T1000 (cell line): ENCODE data around the gene PHKG1.
A peak's percentile ranks its signal among the peaks of the same experiment; 100 is the strongest.
"Not testable (repeated sequence)": the region's sequence is repeated elsewhere in the genome, so short reads cannot be mapped to it uniquely, and the experiment has no call there.

Experiments used
- DNase-seq: peaks from one replicate; lab custom pipeline; 2025; ENCODE audit warnings: mixed read lengths; lab: John Stamatoyannopoulos, UW

The PHKG1 gene

DNA sequence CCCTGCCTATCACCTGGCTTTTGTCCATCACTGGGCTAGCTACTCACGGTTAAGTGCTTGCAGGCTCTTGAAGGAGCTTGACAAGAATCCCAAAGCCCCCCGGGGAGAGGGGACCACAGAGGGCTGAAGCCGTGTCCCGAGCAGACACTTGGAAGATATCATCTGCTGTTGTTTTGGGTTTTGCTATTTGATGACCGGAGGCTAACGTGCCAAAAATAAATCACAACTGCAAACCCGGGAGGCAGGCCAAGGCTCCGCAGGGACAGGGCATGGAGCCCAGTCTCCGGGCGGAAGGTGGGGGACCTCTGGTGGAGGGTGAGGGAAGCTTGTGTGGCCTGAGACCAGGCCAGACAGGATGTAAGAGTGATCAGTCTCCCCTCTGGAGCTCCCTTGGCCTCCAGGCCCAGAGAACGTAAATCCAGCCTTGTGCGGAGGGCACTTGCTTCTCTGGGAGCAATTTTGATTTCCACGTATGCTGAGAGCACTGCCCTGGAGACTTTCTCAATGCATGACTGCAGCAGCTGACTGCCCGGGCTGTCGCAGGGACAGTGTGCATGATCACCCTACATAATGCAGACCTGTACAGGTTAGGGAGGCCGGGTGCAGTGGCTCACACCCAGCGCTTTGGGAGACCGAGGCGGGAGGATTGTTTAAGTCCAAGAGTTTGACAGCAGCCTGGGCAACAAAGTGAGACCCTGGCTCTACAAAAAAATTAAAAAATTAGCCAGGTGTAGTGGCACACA lies at the start of gene PHKG1:
PHKG1 (minus strand) TSS at position 164 of the 743 bp plus-strand sequence. CDS start 4,011 bp downstream, outside the sequence.
- no peak for DNase-seq

DNA sequence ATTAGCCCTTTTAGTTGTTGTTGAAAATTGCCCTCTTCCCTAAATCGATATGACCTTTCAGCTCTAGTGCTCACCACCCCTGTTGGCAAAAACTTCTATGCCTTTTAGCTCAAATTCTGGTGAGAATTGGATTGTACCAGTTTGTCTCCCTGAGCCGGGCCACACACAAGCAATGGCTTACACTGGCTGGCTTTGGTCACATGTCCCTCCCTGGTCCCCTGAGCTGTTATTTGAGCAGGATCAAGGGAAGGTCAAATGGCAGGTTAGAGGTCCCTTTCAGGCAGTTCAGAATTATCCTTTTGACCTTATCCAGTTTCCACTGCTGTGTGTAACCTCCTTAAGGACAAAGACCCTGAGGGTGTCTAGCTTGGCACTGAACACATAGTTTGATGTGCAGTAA lies 38.3 kb upstream of the PHKG1 start:
- not testable (repeated sequence) for DNase-seq

DNA sequence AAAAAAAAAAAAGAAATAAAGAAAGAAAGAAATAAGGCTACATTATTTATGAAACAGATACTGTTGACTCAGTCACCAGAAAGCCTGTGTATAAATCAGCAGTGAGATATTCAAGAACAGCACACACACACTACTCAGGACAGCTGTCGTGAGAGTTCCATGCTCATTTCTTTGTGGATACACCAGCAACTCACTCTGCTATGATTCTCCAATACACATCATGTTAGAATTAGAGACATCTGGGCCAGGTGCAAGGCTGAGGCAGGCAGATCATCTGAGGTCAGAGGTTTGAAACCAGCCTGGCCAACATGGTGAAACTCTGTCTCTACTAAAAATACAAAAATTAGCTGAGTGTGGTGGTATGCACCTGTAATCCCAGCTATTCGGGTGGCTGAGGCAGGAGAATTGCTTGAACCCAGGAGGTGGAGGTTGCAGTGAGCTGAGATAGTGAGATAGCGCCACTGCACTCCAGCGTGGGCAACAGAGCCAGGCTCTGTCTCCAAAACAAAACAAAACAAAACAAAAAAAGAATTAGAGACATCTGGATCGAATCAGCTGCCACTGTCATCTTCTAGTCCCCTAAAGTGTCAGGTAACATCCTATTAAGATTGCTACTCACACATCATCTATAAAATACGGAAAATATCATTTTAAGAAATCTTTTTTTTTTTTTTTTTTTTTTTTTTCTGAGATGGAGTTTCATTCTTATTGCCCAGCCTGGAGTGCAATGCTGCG lies 34.7 kb upstream of the PHKG1 start:
- no peak for DNase-seq

DNA sequence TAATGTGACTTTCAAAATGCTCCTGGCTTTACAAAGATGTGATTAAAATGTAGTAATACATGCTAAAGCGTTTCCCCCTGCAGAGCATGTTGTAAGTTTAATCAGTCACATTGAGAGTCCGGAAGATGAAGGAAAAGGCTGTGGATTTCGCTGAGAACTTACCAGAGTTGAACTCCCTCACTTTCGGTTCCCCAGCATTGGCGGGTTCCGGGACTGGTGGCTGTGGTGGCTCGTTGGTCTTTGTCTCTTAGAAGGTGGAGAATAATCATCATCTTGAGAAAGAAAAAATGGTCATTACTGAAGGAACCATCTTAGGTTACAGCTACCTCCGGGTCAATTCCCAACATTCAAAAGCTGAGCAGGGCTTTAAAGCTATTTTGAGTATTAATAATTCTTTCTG lies 33.1 kb upstream of the PHKG1 start:
- no peak for DNase-seq

DNA sequence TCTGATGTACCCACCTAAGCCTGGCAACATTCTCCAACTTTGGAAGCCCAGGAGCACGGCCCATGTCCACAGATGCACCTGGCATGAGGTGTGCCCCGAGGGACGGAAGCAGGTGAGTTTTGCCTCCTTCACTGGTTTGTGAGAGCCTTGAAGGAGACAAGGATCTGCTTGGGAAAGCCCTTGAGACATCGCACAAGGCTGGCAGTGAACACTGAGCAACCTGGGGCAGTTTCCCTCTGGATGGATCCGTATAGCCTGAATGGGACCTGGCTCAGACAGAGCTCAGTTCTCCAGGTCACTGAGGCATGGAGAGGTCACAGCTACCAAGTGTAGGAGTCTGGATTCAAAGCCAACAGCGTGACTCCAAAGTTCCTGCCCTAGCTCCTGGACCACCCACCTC lies 32.2 kb upstream of the PHKG1 start:
- no peak for DNase-seq

DNA sequence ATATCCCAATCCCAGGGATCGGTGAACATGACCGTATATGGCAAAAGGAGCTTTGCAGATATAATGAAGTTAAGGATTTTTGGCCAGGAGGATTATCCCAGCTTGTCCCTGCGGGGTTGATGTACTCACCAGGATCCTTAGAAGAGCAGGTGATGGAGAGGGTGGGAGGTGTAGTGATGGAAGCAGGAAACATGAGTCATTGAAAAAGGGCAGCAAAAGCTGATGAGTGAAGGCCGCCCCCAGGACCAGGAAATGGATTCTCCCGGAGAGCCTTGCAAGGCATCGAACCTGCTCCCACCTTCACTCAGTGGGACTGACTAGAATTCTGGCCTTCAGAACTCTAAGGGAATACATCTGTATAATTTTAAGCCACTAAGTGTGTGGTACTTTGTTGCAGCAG lies 28.7 kb upstream of the PHKG1 start:
- no peak for DNase-seq

DNA sequence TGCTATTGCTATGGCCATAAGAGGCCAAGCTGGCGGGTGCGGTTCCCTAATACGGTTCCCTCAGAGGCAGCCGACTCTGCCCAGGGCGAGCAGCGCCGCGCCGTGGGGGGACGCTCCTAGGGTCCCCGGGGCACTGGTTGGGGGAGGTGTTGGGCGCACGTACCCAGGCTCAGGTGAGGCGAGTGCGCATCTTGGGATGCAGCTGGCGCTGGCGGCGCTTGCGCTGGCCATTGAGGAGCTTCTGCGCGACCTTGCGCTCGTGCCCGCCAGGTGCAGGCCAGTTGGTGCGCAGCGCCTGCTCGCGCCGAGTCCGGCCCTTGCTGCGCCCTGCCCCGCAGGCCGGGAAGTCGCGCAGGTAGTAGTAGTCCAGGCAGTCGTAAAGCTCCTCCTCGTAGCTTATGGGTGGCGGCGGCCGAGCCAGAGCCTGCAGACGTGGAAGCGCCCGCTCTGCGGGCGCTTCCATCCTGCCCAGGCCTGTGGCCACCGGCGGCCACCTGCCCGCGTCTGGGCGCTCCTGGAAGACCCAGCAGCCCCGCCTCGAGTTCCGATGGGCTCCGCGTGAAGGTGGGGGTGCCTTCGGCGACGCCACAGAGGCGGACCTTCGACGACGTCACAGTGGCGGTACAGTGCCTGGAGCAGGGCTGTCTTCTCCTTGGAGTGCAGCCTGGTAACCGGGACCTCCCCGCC lies 23.2 kb upstream of the PHKG1 start, which contains the start of gene NUPR2:
NUPR2 (minus strand) TSS at position 566 of the 687 bp plus-strand sequence; CDS start at position 463, 103 bp downstream.
- no peak for DNase-seq

DNA sequence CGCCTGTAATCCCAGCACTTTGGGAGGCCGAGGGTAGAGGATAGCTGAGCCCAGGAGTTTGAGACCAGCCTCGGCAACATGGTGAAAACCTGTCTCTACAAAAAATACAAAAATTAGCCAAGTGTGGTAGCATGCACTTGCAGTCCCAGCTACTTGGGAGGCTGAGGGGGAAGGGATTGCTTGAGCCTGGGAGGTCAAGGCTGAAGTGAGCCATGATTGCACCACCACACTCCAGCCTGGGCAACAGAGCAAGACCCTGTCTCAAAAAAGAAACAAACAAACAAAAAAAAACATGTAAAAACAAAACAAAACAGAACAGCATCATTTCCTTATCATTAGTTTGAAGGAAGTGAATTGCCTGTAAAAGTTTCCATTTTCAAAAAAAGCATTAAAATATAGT lies 19.5 kb upstream of the PHKG1 start:
- not testable (repeated sequence) for DNase-seq

DNA sequence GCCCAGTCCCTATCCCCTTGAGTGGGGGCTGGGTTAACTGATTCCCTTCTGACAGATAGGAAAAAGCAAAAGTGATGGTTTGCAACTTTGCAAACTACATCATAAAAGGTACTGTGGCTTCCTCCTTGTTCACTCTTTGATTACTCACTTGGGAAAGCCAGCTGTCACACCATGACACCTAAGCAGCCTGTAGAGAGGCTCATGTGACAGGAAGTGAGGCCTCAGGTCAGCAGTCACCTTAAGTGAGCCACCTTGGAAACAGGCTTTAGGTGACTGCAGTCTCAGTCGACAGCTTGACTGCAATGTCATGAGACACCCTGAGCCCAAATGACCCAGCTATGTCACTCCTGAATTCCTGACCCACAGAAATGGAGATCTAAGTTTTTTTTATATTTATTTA lies 17.9 kb upstream of the PHKG1 start:
- no peak for DNase-seq

DNA sequence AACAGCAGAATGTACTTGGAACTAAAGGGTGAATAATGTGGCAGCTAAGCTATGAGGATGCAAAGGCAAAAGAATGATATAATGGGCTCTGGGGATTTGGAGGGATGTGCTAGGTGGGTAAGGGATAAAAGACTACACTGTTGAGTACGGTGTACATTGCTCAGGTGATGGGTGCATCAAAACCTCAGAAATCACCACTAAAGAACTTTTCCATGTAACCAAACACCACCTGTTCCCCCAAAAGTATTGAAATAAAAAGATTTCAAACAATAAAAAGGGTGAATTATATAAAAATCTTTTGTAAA lies 15.2 kb upstream of the PHKG1 start:
- no peak for DNase-seq

DNA sequence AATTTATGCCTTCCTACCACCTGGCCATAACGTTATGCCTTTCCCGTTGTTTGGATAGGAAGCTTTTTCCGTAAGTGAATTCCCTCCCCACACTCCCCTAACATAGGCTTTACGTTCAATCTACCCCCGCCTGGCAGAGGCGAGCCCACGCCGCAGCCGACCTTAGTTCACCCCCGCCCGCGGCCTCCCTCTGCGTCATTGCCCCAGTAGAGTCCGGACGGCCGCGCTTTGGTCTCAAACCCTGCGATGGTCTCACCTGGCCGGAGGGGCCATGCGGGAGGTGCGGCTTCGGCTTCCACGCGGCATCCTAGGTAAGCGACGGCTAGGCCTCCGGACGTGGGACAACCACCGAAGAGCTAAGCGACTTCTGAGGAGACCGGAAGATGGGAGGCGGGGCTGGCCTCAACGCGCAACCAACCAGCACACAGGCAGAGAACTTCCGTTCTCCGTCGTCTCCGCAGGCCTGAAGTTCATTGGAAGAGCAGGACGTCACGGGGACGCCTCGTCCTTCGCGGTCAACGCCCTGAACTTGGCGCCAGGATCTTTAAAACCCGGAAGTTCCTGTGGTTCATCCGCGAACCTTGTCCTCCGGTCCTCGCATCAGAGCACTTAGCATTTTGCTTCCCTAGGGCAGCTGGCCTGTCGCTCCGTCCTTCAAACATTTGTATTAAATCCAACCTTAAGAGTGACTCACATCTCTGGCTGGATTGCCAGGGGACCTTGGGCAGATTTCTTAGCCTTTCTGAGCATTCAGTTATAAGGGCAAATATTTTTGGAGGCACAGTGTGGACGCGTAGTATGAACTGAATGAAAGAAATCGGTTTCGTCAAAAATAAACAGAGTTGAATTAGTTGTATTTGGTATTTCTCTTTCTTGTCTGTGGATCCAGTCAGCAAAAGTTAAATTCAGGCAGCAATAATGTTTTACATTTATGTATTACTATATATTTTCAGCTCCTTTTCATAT lies 13.6 kb upstream of the PHKG1 start, which contains the start of gene CHCHD2:
CHCHD2 (minus strand) TSS at position 369 of the 966 bp plus-strand sequence; CDS start at position 306, 63 bp downstream.
- DNase-seq = peak; percentile 94

DNA sequence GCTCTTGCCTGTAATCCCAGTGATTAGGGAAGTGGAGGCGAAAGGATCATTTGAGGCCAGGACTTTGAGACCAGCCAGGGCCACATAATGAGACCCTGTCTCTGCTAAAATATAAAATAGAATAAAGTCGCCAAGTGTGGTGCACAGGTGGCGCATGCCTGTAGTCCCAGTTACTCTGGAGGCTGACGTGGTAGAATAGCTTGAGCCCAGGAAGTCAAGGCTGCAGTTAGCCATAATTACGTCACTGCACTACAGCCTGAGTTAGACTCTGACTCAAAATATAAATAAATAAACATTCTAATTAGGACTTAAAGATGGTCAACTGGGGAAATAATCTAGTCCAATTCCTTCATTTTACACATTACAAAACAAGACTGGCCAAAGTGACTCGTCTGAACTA lies 12.8 kb upstream of the PHKG1 start:
- DNase-seq = peak; percentile 5

DNA sequence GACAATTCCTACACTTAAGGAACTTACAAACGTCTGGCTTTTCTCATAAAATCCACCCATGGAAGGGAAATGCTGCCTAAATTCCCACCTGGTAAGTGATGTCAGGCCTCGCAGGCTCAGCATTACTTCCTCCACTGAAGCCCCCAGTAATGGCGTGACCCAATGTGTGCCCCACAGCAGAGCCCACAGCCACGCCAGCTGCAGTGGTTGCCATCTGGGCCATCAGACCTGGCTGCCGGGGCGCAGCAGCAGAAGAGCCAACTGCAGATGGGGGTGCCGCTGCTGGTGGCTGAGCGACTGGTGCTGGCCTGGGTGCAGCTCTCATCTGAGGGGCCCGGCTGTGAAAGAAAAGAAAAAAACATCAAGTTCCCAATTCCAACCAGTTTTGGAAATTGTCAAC lies 11.4 kb upstream of the PHKG1 start:
- DNase-seq = not testable (repeated sequence)

DNA sequence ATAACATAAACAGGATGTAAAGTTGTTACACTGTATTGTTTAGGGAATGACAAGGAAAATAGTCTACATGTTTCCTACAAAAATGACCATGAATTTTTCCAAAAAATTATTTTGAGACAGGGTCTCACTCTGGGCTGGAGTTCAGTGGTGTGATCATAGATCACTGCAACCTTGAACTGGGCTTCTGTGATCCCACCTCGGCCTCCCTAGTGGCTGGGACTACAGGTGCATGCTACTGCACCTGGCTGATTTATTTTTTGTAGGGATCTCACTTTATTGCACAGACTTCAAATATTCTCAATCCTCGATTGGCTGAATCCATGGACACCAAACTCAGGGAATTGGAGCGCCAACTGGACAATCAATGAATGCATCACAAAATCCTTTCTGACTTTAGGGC lies 6.9 kb upstream of the PHKG1 start:
- no peak for DNase-seq

DNA sequence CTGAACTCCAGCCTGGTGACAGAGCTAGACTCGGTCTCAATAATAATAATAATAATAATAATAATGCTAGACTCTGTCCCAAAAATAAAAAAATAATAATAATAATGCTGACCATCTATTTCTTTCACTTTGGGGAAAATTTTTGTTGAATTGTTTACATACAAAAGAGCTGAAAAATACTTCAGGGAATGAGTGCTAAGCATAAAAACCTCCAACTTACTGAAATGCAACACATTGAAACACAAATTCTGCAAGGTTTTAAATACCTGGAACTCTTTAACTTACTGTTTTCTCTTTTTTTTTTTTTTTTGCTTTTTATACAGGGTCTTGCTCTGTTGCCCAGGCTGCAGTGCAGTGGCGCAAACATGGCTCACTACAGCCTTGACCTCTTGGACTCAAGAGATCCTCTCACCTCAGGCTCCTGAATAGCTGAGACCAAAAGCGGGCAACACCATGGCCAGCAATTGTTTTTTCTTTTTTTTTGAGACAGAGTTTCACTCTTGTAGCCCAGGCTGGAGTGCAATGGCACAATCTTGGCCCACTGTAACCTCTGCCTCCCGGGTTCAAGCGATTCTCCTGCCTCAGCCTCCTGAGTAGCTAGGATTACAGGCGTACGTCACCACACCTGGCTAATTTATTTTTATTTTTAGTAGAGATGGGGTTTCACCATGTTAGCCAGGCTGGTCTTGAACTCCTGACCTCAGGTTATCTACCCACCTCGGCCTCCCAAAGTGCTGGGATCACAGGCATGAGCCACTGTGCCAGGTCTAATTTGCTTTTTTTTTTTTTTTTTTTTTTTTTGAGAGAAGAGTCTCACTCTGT lies 5.6 kb upstream of the PHKG1 start:
- not testable (repeated sequence) for DNase-seq

DNA sequence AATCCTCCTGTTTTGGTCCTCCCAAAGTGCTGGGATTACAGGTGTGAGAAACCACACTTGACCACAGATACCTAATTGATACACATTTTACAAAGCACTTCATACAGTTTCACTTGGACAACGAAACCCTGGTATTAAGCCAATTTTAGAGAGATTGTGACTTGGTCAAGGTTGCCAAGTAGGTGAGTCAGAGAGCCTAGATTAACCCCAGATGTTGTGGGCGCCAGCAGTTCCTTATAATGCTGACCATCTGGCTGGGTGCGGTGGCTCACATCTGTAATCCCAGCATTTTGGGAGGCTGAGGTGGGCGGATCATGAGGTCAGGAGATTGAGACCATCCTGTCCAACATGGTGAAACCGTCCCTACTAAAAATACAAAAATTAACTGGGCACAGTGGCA lies 4.9 kb upstream of the PHKG1 start:
- no peak for DNase-seq

DNA sequence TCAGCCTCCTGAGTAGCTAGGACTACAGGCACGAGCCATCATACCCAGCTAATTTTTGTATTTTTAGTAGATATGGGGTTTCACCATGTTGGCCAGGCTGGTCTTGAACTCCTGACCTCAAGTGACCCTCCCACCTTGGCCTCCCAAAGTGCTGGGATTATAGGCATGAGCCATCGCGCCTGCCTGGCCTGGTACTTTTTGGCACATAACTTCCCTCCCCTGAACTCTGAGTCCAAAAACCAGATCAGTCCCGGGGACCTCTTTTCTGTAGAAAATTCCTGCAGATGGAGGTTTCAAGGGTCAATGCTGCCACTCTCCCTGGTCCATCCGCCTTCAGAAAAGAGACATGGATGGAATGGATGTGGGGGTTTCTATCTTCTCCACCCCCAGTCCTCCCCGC lies 364 bp downstream of the PHKG1 start:
- not testable (repeated sequence) for DNase-seq

DNA sequence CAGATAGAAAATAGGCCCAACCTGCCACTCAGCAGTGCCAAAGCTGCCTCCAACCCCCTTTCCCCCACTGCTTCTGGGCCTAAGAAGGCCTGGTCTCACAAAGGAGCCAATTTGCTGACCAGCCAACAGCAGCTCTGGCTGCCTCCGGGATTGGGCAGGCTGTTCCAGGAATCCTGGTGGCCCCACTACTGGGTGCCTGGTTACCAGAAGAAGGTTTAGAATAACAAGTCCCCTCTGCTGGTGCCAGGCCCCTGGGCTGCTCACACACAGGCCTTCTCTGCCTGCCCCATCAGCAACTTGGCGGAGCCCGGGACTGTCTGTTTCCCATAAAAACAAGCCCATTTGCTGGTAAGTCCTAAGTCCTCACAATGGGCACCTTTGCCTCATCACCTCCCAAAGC lies 1.2 kb downstream of the PHKG1 start:
- no peak for DNase-seq

DNA sequence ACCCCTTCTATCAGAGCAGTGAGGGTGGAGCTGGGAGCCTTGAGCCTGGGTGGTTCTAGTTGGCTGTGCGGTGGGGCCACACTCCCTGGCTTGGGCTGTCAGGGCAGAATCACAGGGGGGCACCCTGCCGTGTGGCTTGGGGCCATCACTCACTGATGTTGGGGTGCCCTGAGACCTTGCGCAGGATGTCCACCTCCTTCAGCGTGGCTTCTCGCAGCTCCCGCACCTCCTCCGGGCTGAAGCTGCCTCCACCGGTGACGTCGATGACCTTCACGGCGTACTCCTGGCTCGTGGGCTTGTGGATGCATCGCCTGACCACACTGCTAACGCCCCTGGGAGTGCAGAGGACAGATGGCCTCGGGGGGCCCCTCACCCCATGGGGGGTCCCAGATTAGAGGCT lies 5.3 kb downstream of the PHKG1 start:
- no peak for DNase-seq

DNA sequence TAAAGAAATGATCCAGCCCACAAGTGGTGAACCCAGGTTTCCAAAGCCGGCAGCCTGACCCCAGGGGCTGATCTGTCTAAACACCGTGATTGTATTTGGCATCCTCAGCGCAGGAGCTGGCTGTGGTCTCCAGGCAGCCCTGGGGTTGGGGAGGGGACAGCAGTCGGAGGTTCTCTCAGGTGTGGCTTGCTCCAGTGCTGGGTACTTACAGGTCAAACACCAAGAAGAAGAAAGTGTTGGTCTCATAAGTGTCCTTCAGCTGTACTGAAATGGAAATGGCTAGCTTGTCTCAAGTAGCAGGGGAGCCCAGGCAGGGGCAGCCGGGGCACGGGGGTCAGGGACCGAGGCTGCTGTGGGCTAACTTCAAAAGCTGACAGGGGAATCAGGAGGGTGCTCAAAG lies 6.0 kb downstream of the PHKG1 start:
- DNase-seq = no peak
